GM11168 (cell line): ENCODE data around the gene PEF1.

Experiments used
- in situ Hi-C: fragments of 300-500 bp; cut with MboI; formaldehyde crosslinking; loops from one replicate; pipeline ENCODE4 v1.12.0; 2022; ENCODE audit warnings: low sequenced_read_pairs; ENCODE audit not compliant: unreplicated experiment

Gene PEF1

DNA sequence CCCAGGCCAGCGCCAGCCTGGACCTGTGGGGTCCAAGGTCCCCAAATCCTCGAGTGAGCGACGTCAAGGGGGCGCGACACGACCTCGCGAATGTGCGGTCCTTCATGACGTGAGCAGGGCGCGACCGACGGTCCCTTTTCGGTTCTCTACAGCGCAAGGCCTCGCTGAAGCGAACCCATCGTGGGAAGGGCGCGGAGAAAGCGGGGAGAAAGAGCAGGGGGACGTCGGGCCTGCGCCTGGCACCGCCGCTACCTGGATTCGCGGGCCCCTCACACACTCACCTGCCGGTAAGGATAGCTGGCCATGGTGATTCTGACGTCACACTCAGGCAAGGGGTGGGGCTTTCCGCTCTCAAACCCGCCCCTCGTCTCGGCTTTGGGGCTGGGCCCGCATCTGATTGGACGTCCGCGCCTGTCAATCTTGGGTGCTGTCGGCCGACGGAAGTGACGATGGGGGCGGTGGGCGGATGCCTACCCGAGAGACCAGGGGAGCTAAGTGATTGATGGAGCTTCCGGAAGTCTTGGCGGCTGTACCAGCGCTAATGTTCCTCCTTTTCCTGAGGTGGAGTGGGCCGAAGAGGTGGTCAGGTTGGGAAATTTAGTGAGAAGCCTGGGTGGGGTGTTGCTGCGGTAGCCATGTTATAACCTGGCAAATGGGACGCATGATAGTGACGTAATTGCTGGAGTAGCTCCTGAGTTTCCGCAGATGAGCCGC lies at the start of gene PEF1:
TSS of gene PEF1 (minus strand) at position 317 of the 714 bp plus-strand sequence. CDS start at position 305, 12 bp downstream.
- in situ Hi-C loops = no loop called here

DNA sequence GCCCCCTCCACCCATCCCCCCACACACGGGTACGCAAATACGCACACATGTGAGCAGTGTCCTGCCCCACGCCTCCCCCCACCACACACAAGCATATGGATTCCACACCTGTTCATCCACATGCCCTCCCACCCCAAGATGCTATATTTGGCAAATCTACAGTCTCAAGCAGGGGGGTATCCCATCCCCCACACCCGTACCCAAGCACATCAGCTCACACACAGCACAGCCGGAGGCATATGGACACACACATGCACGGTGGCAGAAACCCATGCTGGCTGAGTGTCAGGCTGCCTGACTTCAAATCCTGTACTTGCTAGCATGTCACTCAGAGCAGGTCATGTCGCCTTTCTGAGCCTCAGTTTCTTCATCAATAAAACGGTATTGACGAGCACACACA lies 48.6 kb upstream of the PEF1 start:
- in situ Hi-C loops = no loop called here

DNA sequence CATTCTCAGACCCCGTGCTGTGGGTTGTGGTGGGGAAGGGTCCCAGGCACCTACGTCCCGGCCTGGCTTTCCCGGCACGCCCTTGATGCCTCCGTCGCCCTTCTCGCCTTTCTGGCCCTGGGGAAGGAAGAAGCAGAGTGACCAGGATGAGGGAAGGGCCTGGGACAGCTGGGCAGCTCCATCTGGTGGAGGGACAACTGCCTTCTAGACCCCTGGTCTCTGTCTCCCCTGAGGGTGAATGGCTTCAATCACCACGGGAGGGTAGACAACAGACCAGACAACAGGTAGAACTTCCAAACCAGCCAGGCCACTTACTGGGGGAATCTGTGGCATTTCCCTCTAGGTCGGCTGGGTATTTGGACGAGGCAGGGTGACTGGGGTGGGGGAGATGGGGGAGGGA lies 47.3 kb upstream of the PEF1 start:
- in situ Hi-C loops = no loop called here

DNA sequence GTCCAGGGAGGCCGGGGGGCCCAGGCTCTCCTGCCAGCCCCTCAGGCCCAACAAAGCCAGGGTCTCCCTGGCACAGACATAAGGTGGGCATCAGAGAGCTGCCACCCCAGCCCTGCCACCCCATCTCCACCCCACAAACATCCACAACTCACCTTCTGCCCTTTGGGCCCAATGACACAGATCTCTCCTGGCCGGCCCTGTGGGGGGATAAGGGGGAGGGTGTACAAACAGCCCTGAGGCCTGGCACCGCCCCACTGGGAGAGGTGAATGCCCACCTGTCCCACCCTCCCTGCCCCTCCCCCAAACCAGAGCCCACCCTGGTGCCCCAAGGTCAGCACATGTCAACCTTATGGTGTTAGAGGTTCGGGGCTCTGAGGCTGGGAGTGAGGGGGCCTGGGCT lies 46.8 kb upstream of the PEF1 start:
- in situ Hi-C loops = no loop called here

DNA sequence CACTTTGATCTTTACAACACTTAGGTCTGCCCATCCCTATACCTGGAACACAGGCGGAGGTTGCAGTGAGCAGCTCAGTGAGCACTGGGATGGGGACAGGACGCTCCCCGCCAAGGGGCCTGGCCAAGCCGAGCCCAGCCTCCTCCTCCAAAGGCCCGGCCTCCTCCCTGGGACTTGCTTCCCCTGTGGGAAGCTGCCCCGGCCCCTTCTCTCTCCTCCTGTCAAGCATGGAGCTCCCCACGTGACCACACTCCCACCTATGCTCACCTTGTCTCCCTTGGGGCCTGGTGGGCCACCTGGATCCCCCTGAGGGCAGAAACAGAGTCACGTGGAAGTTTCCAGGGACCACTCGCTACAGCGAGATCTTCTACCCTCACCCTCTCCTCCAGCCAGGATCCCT lies 46.2 kb upstream of the PEF1 start:
- in situ Hi-C loops = no loop called here

- in situ Hi-C loops = no loop called here
Observed at GRCh38 chr1:31689854-31690253, 45.2 kb upstream of the PEF1 start.

- in situ Hi-C loops = no loop called here
Observed at GRCh38 chr1:31689379-31689778, 44.7 kb upstream of the PEF1 start.

GRCh38 chr1:31688233-31688918 lies 43.7 kb upstream of the PEF1 start:
- in situ Hi-C loops = no loop called here

DNA sequence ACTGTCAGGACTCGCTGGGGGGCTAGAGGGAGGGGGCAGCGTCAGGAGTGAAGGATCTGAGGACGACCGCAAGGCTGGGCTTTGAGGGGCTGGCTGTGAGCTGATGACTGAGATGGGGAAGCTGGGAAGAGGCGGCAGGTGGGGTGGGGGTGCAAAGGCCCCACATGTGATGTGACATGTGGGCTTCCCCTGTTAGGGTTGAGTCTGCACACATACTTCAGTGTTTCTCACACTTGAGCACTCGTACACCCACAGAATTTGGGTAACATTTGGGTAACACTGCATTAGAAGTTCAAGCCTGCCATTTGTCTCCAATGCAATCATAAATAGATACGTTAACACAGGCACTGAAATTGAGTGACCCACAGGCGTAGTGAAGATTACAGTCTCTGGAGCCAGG lies 42.9 kb upstream of the PEF1 start:
- in situ Hi-C loops = no loop called here

DNA sequence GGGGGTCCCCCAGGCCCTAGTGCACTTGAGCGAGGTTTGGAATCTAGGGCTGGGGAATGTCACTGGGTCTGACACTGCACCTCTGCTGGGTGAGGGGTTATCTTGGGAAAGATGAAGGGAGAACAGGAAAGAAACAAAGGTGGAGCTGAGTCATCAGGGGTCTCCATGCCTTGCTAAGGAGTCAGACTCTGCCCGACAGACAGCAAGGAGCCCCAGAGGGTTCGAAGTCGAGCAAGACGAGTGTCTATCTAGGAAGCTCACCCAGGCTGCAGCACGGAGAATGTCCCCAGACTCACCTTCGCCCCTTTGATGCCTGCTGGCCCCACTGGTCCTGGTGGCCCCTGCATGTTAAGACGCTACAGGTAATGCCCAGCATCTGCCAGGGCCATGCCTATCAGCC lies 41.1 kb upstream of the PEF1 start:
- in situ Hi-C loops = no loop called here

DNA sequence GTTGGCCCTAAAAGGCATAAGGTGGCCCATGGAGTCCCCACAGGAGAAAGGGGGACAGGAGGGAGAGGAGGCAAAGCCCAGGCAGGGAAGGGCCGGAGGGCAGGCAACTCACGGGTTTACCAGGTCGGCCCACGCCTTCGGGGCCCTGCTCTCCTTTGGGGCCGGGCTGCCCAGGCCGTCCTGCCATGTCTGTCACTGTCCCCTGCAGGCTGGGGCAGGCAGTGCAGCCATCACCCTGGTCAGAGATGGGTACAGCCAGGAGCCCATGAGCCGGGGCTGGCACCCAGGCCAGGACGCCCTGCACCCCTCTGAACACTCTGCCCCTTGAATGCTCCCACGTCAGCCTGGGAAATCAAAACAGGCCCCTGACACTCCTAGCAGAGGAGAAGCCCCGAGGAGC lies 39.3 kb upstream of the PEF1 start:
- in situ Hi-C loops = no loop called here

- in situ Hi-C loops = no loop called here
Observed at GRCh38 chr1:31681415-31681814, 36.7 kb upstream of the PEF1 start.

- in situ Hi-C loops = no loop called here
Observed at GRCh38 chr1:31679676-31680230, 35.1 kb upstream of the PEF1 start.

- in situ Hi-C loops = no loop called here
Observed at GRCh38 chr1:31679091-31679490, 34.4 kb upstream of the PEF1 start.

DNA sequence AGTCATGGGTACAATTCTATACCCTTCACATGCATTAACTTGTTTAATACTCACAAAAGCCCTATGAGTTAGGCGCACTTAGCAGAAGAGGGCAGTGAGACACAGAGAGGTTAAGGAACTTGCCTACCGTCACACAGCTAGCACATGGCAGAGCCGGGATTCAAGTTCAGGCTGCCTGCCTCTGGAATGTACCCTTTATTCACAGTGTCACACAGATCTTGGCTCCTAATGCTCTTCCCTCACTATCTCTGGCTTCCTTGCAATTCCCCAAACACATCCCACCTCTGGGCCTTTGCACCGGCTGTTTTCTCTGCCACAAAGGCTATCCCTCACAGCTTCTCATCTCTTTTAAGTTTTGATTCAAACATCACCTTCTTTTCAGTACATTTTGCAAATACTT lies 34.0 kb upstream of the PEF1 start:
- in situ Hi-C loops = no loop called here

DNA sequence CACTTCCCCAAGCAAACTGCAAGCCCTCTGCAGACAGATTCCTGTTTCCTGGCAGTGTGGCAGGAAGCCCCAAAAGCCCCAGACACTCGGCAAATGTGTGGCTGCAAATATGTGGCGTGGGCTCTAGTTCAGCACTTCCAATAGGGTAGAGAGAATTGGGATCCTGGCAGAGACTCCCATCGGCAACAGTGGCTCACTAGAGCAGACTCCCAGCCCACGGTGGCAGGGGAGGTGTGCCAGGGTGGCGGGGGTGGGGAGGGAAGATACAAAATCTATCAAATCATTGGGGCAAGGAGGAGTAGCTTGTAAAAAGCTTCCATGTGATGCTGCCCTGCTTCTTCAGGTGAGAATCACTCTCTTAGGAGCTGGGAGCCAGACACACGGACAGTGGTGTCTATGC lies 33.3 kb upstream of the PEF1 start:
- in situ Hi-C loops = no loop called here

DNA sequence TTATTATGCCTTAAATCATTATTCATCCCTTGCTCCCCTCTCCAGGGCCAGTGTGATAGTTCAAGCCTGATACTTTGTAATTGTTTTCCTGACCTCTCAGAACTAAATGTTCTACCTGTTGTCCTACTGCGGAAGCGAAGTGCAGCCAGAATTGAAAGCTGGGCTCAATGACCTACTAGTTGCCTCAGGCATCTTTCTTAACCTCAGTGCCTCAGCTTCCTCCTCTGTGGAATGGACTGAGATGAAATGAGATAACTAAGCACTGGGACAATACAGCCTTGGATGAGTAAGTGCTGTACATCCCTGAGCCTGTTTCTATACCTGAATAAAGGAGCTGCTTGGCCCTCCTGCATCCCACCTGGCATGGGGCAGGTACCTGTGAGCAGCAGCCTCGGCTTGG lies 32.7 kb upstream of the PEF1 start:
- in situ Hi-C loops = no loop called here

GRCh38 chr1:31675756-31676155 lies 31.1 kb upstream of the PEF1 start:
- in situ Hi-C loops = no loop called here

- in situ Hi-C loops = no loop called here
Observed at GRCh38 chr1:31675161-31675560, 30.5 kb upstream of the PEF1 start.

DNA sequence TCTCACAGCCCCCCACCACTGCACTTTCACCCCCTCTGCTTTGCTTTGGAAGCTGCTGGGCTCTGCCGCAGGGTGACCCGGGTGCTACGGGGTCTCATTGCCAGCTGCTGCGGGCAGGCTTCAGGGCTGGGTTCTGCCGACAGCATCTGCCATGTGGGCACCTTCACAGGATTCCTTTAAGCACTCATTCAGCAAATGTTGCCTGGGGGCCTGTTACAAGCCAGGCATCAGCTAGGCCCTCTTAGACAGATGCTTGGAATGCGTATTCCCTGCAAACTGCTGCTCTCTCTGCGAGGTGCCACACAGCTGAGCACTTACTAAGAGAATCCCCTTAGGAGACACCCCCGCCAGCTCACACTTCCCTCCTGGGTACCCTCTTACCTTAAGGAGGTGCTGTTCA lies 29.9 kb upstream of the PEF1 start:
- in situ Hi-C loops = no loop called here

GRCh38 chr1:31673433-31673832 lies 28.8 kb upstream of the PEF1 start:
- in situ Hi-C loops = no loop called here

GRCh38 chr1:31672986-31673385 lies 28.3 kb upstream of the PEF1 start:
- in situ Hi-C loops = no loop called here
